HEK293 (cell line): ENCODE measurements around the gene SLC10A2.

Experiments
- CTCF ChIA-PET: fragments of 350-600 bp; formaldehyde crosslinking; extraction: SDS; loops from one replicate; lab custom pipeline; 2021; ENCODE audit warnings: antibody characterized with exemption; lab: Yijun Ruan, JAX
- POLR2A ChIA-PET: fragments of 300-600 bp; formaldehyde crosslinking; extraction: SDS; loops from one replicate; lab custom pipeline; 2020; ENCODE audit warnings: antibody characterized with exemption, inconsistent platforms; lab: Yijun Ruan, JAX
- H3K27ac ChIP-seq: fragments of 200-500 bp; sonication (Bioruptor generic); 2 replicates; pipeline ENCODE4 v1.5.1; 2014; ENCODE audit warnings: low read depth, low read length, control low read depth, inconsistent platforms; ENCODE audit errors: extremely low read depth
- H3K36me3 ChIP-seq, 2 experiments: fragments of 200-500 bp in 1 of 2; sonication (Bioruptor generic) in 1 of 2; 1 replicate in 1 of 2; 2 replicates in 1 of 2; pipeline ENCODE4 v1.5.1; 2014 to 2017; ENCODE audit warnings: inconsistent platforms in 2 of 2, low read length in 2 of 2; ENCODE audit not compliant: control insufficient read depth in 2 of 2, insufficient read depth in 1 of 2
- H3K4me1 ChIP-seq: fragments of 200-500 bp; sonication (Bioruptor generic); 2 replicates; pipeline ENCODE4 v1.5.1; 2014; ENCODE audit warnings: mild to moderate bottlenecking, low read length, inconsistent platforms; ENCODE audit not compliant: control insufficient read depth, insufficient read depth
- H3K4me3 ChIP-seq: 2 replicates; pipeline ENCODE4 v1.5.1; 2011; ENCODE audit warnings: low read depth, mild to moderate bottlenecking, control low read depth, low read length, moderate library complexity
- H3K9me3 ChIP-seq: fragments of 200-500 bp; sonication (Bioruptor generic); 2 replicates; pipeline ENCODE4 v1.5.1; 2014; ENCODE audit warnings: low read depth, low read length, inconsistent platforms; ENCODE audit not compliant: control insufficient read depth, insufficient read depth
- EGR2 ChIP-seq: fragments of 450-650 bp; formaldehyde crosslinking; IDR thresholded peaks from 2 replicates; pipeline ENCODE4 v1.5.1; 2016; ENCODE audit warnings: low read depth, missing biosample characterization, missing genetic modification characterization
- IKZF3 ChIP-seq: fragments of 450-650 bp; IDR thresholded peaks from 2 replicates; pipeline ENCODE4 v1.5.0; 2018; ENCODE audit warnings: missing biosample characterization, mild to moderate bottlenecking, missing genetic modification characterization, moderate library complexity
- SCRT1 ChIP-seq: fragments of 450-650 bp; formaldehyde crosslinking; IDR thresholded peaks from 2 replicates; pipeline ENCODE4 v1.5.1; 2016; ENCODE audit warnings: missing biosample characterization, missing genetic modification characterization, borderline replicate concordance
- WT1 ChIP-seq: fragments of 450-650 bp; formaldehyde crosslinking; IDR thresholded peaks from 2 replicates; pipeline ENCODE4 v1.5.1; 2016; ENCODE audit warnings: missing biosample characterization, missing genetic modification characterization
- YY2 ChIP-seq: fragments of 450-650 bp; formaldehyde crosslinking; IDR thresholded peaks from 2 replicates; pipeline ENCODE4 v1.5.1; 2016; ENCODE audit warnings: missing biosample characterization, missing genetic modification characterization
- ZFP3 ChIP-seq: fragments of 450-650 bp; formaldehyde crosslinking; IDR thresholded peaks from 2 replicates; pipeline ENCODE4 v1.5.1; 2016; ENCODE audit warnings: low read depth, missing biosample characterization, missing genetic modification characterization
- ZNF112 ChIP-seq: fragments of 450-650 bp; formaldehyde crosslinking; IDR thresholded peaks from 2 replicates; pipeline ENCODE4 v1.5.0; 2017; ENCODE audit warnings: missing biosample characterization, missing genetic modification characterization
- ZNF140 ChIP-seq: fragments of 450-650 bp; formaldehyde crosslinking; IDR thresholded peaks from 2 replicates; pipeline ENCODE4 v1.5.1; 2016; ENCODE audit warnings: missing biosample characterization, missing genetic modification characterization
- ZNF169 ChIP-seq: fragments of 450-650 bp; formaldehyde crosslinking; IDR thresholded peaks from 2 replicates; pipeline ENCODE4 v1.5.1; 2016; ENCODE audit warnings: missing biosample characterization, missing genetic modification characterization
- ZNF19 ChIP-seq: fragments of 450-650 bp; formaldehyde crosslinking; IDR thresholded peaks from 2 replicates; pipeline ENCODE4; 2016; ENCODE audit warnings: missing biosample characterization, missing genetic modification characterization, low read depth
- ZNF2 ChIP-seq: fragments of 450-650 bp; formaldehyde crosslinking; IDR thresholded peaks from 2 replicates; pipeline ENCODE4 v1.5.1; 2016; ENCODE audit warnings: missing biosample characterization, missing genetic modification characterization
- ZNF221 ChIP-seq: fragments of 450-650 bp; formaldehyde crosslinking; IDR thresholded peaks from 2 replicates; pipeline ENCODE4 v1.5.1; 2017; ENCODE audit warnings: missing biosample characterization, missing genetic modification characterization, borderline replicate concordance
- ZNF23 ChIP-seq: fragments of 450-650 bp; formaldehyde crosslinking; IDR thresholded peaks from 2 replicates; pipeline ENCODE4 v1.5.1; 2016; ENCODE audit warnings: missing biosample characterization, missing genetic modification characterization, borderline replicate concordance
- ZNF366 ChIP-seq: fragments of 450-650 bp; formaldehyde crosslinking; conservative IDR thresholded peaks from 2 replicates; pipeline ENCODE4 v1.5.1; 2016; ENCODE audit warnings: missing biosample characterization, missing genetic modification characterization
- ZNF404 ChIP-seq: fragments of 450-650 bp; formaldehyde crosslinking; IDR thresholded peaks from 2 replicates; pipeline ENCODE4 v1.5.1; 2017; ENCODE audit warnings: missing biosample characterization, missing genetic modification characterization
- ZNF501 ChIP-seq: fragments of 450-650 bp; formaldehyde crosslinking; IDR thresholded peaks from 2 replicates; pipeline ENCODE4 v1.5.1; 2016; ENCODE audit warnings: missing biosample characterization, missing genetic modification characterization
- ZNF510 ChIP-seq: fragments of 450-650 bp; formaldehyde crosslinking; IDR thresholded peaks from 2 replicates; pipeline ENCODE4 v1.5.1; 2018; ENCODE audit warnings: mild to moderate bottlenecking, missing genetic modification characterization, missing biosample characterization; ENCODE audit not compliant: insufficient replicate concordance
- ZNF529 ChIP-seq: fragments of 450-650 bp; formaldehyde crosslinking; IDR thresholded peaks from 2 replicates; pipeline ENCODE4 v1.5.1; 2017; ENCODE audit warnings: missing genetic modification characterization, missing biosample characterization; ENCODE audit not compliant: insufficient replicate concordance
- ZNF624 ChIP-seq: fragments of 450-650 bp; formaldehyde crosslinking; IDR thresholded peaks from 2 replicates; pipeline ENCODE4 v1.5.1; 2017; ENCODE audit warnings: missing biosample characterization, missing genetic modification characterization
- ZNF660 ChIP-seq: fragments of 450-650 bp; IDR thresholded peaks from 2 replicates; pipeline ENCODE4 v1.5.1; 2018; ENCODE audit warnings: missing biosample characterization, mild to moderate bottlenecking, missing genetic modification characterization
- ZNF664 ChIP-seq: fragments of 450-650 bp; formaldehyde crosslinking; IDR thresholded peaks from 2 replicates; pipeline ENCODE4 v1.5.1; 2016; ENCODE audit warnings: missing biosample characterization, missing genetic modification characterization
- ZNF837 ChIP-seq: fragments of 450-650 bp; formaldehyde crosslinking; IDR thresholded peaks from 2 replicates; pipeline ENCODE4 v1.5.1; 2016; ENCODE audit warnings: missing biosample characterization, missing genetic modification characterization
- ZXDB ChIP-seq: fragments of 450-650 bp; formaldehyde crosslinking; IDR thresholded peaks from 2 replicates; pipeline ENCODE4 v1.5.1; 2016; ENCODE audit warnings: missing biosample characterization, missing genetic modification characterization
- TF ChIP-seq, protein P1 (sequence below): fragments of 450-650 bp; formaldehyde crosslinking; IDR thresholded peaks from 2 replicates; pipeline ENCODE4 v1.5.1; 2016; ENCODE audit warnings: missing biosample characterization, missing genetic modification characterization
- TF ChIP-seq, protein P2 (sequence below): fragments of 450-650 bp; IDR thresholded peaks from 2 replicates; pipeline ENCODE4 v1.5.1; 2018; ENCODE audit warnings: missing biosample characterization, mild to moderate bottlenecking, missing genetic modification characterization

The SLC10A2 gene

DNA sequence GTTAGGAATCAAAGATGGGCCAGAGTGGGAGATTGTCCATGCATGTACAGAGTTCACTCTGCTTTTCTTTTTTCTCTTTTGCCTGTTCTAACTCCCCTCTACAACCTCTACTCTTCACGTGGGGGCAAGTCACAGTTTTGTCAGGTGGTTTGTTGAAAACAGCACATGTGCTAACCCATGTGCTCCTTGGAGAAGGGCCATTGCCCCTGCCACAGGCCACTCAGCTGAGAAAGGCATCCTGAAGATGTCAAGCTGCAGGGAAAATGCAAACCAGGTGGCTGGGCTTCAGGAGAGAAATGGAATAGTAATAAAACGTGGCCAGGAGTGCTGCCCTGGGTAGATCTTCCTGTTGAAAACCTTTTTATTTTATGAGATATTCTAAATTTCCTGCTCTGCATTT is 35.3 kb upstream of the SLC10A2 start:
- TF ChIP-seq ZNF140 (tag by site-specific recombination) (no peak), ZNF529 (tag by site-specific recombination) (no peak), ZNF221 (tag by site-specific recombination) (no peak), ZNF404 (tag by site-specific recombination) (no peak), ZXDB (no peak), WT1 (tag by site-specific recombination) (no peak), ZNF366 (tag by site-specific recombination) (no peak), ZNF23 (tag by site-specific recombination) (no peak), ZNF112 (no peak), ZNF837 (no peak), ZNF19 (tag by site-specific recombination) (no peak), EGR2 (tag by site-specific recombination) (no peak), ZNF664 (tag by site-specific recombination) (no peak), IKZF3 (tag by site-specific recombination) (no peak)
- TF ChIP-seq, protein P1, sequence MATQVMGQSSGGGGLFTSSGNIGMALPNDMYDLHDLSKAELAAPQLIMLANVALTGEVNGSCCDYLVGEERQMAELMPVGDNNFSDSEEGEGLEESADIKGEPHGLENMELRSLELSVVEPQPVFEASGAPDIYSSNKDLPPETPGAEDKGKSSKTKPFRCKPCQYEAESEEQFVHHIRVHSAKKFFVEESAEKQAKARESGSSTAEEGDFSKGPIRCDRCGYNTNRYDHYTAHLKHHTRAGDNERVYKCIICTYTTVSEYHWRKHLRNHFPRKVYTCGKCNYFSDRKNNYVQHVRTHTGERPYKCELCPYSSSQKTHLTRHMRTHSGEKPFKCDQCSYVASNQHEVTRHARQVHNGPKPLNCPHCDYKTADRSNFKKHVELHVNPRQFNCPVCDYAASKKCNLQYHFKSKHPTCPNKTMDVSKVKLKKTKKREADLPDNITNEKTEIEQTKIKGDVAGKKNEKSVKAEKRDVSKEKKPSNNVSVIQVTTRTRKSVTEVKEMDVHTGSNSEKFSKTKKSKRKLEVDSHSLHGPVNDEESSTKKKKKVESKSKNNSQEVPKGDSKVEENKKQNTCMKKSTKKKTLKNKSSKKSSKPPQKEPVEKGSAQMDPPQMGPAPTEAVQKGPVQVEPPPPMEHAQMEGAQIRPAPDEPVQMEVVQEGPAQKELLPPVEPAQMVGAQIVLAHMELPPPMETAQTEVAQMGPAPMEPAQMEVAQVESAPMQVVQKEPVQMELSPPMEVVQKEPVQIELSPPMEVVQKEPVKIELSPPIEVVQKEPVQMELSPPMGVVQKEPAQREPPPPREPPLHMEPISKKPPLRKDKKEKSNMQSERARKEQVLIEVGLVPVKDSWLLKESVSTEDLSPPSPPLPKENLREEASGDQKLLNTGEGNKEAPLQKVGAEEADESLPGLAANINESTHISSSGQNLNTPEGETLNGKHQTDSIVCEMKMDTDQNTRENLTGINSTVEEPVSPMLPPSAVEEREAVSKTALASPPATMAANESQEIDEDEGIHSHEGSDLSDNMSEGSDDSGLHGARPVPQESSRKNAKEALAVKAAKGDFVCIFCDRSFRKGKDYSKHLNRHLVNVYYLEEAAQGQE (tag by site-specific recombination) = no peak
- TF ChIP-seq, all 188 proteins: peak for 0
- H3K9me3 ChIP-seq = no peaks in the 10 kb centered on the region
- H3K27ac ChIP-seq = no peak overlapping the region
- POLR2A ChIA-PET = no interaction called here
- H3K4me1 ChIP-seq = no peaks in the 10 kb centered on the region
- H3K4me3 ChIP-seq = no peak overlapping the region
- CTCF ChIA-PET = interaction anchor here (0.5 kb wide), 1 partner anchor 506 kb away, joined by 3 read pairs; no protein-coding TSS in a partner anchor
- H3K36me3 ChIP-seq = no peaks in the 10 kb centered on the region

DNA sequence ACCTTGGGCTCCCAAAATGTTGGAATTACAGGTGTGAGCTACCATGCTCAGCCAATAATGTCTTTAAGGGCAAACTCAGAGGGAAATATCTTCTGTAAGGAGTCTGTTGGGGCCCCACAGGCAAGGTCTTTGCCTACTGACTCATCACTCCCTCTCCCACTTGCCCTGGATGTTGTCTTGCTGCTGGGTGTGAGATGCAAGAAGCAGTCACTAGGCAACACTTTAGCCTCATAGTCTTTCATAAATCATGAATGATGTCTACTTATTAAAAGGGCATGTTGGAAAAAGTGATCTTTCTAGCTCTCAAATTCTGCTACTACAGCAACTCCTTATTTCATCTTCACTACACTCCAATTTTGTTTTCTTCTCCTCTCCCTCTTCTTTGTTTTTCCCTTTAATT is 34.6 kb upstream of the SLC10A2 start:
- no peaks in the 10 kb centered on the region for H3K9me3 ChIP-seq
- no peak overlapping the region for H3K4me3 ChIP-seq
- CTCF ChIA-PET = interaction anchor here (0.5 kb wide), 1 partner anchor 506 kb away, joined by 3 read pairs; no protein-coding TSS in a partner anchor
- no peaks in the 10 kb centered on the region for H3K36me3 ChIP-seq
- no peak overlapping the region for H3K27ac ChIP-seq
- no peaks in the 10 kb centered on the region for H3K4me1 ChIP-seq
- POLR2A ChIA-PET = no interaction called here
- TF ChIP-seq ZNF624 (tag by site-specific recombination) = no peak
- no peak for TF ChIP-seq ZNF501 (tag by site-specific recombination)
- TF ChIP-seq YY2 (tag by site-specific recombination) = no peak
- no peak for TF ChIP-seq ZNF660 (tag by site-specific recombination)
- no peak for TF ChIP-seq ZNF2 (tag by site-specific recombination)
- no peak for TF ChIP-seq ZNF169 (tag by site-specific recombination)
- TF ChIP-seq SCRT1 (tag by site-specific recombination) = no peak
- no peak for TF ChIP-seq ZNF510 (tag by site-specific recombination)
- TF ChIP-seq ZNF664 (tag by site-specific recombination) = no peak
- no peak for TF ChIP-seq ZFP3 (tag by site-specific recombination)
- TF ChIP-seq, protein P2, sequence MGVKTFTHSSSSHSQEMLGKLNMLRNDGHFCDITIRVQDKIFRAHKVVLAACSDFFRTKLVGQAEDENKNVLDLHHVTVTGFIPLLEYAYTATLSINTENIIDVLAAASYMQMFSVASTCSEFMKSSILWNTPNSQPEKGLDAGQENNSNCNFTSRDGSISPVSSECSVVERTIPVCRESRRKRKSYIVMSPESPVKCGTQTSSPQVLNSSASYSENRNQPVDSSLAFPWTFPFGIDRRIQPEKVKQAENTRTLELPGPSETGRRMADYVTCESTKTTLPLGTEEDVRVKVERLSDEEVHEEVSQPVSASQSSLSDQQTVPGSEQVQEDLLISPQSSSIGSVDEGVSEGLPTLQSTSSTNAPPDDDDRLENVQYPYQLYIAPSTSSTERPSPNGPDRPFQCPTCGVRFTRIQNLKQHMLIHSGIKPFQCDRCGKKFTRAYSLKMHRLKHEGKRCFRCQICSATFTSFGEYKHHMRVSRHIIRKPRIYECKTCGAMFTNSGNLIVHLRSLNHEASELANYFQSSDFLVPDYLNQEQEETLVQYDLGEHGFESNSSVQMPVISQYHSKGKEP (tag by site-specific recombination) = no peak
